Fibroblast of lung (primary cell): Measurements from ENCODE around the gene PF4V1. TPM values are rescaled to one million over a fixed set of nuclear protein-coding genes. Genes with fewer than 3 reads are reported as not detected.

Source experiments
- DNase-seq, 2 donors: peaks; one replicate each; pipeline versions ENCODE4 v3.0.0 to v3.0.0-alpha.2; 2010; ENCODE audit warnings: low read depth in 2 of 2
- H2AFZ ChIP-seq: 2 replicates; pipeline ENCODE4 v1.5.1; 2012; ENCODE audit warnings: low read length, control low read depth, inconsistent platforms
- H3K27ac ChIP-seq: 2 replicates; pipeline ENCODE4 v1.5.1; 2011; ENCODE audit warnings: low read length, control low read depth; ENCODE audit not compliant: insufficient read depth
- H3K27me3 ChIP-seq: 2 replicates; pipeline ENCODE4 v1.5.1; 2011; ENCODE audit warnings: mild to moderate bottlenecking, low read length; ENCODE audit not compliant: control insufficient read depth, insufficient read depth
- H3K36me3 ChIP-seq: 2 replicates; pipeline ENCODE4 v1.5.1; 2011; ENCODE audit warnings: low read length; ENCODE audit not compliant: control insufficient read depth, insufficient read depth
- H3K4me1 ChIP-seq: 2 replicates; pipeline ENCODE4 v1.5.1; 2011; ENCODE audit warnings: low read length; ENCODE audit not compliant: control insufficient read depth, insufficient read depth; ENCODE audit errors: extremely low read depth
- H3K4me2 ChIP-seq: 2 replicates; pipeline ENCODE4 v1.5.1; 2011; ENCODE audit warnings: low read length, control low read depth; ENCODE audit not compliant: insufficient read depth; ENCODE audit errors: extremely low read depth
- H3K4me3 ChIP-seq, 4 experiments: fragments of 200-600 bp in 1 of 4; sonication (generic) in 1 of 4; replicated peaks in 1 of 4; 2 replicates each; pipeline ENCODE4 v1.5.1; 2011 to 2016; ENCODE audit warnings: low read length in 4 of 4, low read depth in 3 of 4, mild to moderate bottlenecking in 3 of 4, control low read depth in 2 of 4, inconsistent platforms in 1 of 4, mixed read lengths in 1 of 4; ENCODE audit not compliant: insufficient read depth in 1 of 4; ENCODE audit errors: control extremely low read depth in 1 of 4
- H3K79me2 ChIP-seq: 2 replicates; pipeline ENCODE4 v1.5.1; 2012; ENCODE audit warnings: mild to moderate bottlenecking, low read length, inconsistent platforms; ENCODE audit not compliant: control insufficient read depth, insufficient read depth
- H3K9ac ChIP-seq: 2 replicates; pipeline ENCODE4 v1.5.1; 2011; ENCODE audit warnings: mild to moderate bottlenecking, low read length, control low read depth; ENCODE audit not compliant: insufficient read depth
- H3K9me3 ChIP-seq: 2 replicates; pipeline ENCODE4 v1.5.1; 2012; ENCODE audit warnings: low read depth, low read length; ENCODE audit not compliant: control insufficient read depth, insufficient read depth
- H4K20me1 ChIP-seq: 2 replicates; pipeline ENCODE4 v1.5.1; 2011; ENCODE audit warnings: low read length; ENCODE audit not compliant: control insufficient read depth, insufficient read depth; ENCODE audit errors: extremely low read depth
- EZH2 ChIP-seq: IDR thresholded peaks from 2 replicates; pipeline ENCODE4 v1.5.1; 2012; ENCODE audit warnings: low read length, control low read depth, mild to moderate bottlenecking; ENCODE audit errors: missing control alignments
- polyA plus RNA-seq, 2 donors: library from polyadenylated mRNA; depleted of rRNA in 1 of 2; stranded (reverse) in 1 of 2; unstranded in 1 of 2; fragments of >200 nt; gene quantifications; 2 replicates each; pipeline ENCODE4 v1.2.1, GENCODE V29; 2011 to 2012; ENCODE audit warnings: missing spikeins in 1 of 2
- total RNA-seq: library from RNA; depleted of rRNA; stranded (reverse); fragments of >200 nt; gene quantifications from 2 replicates; pipeline ENCODE4 v1.2.1, GENCODE V29; 2014
- TF ChIP-seq, protein P1 (sequence below), 2 donors: IDR thresholded peaks in 1 of 2; conservative IDR thresholded peaks in 1 of 2; 1 replicate in 1 of 2; 2 replicates in 1 of 2; pipeline ENCODE4 v1.5.1; 2011 to 2012; ENCODE audit warnings: low read length in 2 of 2, control low read depth in 1 of 2, inconsistent platforms in 1 of 2, low read depth in 1 of 2, mild to moderate bottlenecking in 1 of 2

Gene PF4V1
- total and polyA plus RNA-seq, 2 donors (not counting 1 experiment from before 2014, with no cell fraction given): not detected

DNA sequence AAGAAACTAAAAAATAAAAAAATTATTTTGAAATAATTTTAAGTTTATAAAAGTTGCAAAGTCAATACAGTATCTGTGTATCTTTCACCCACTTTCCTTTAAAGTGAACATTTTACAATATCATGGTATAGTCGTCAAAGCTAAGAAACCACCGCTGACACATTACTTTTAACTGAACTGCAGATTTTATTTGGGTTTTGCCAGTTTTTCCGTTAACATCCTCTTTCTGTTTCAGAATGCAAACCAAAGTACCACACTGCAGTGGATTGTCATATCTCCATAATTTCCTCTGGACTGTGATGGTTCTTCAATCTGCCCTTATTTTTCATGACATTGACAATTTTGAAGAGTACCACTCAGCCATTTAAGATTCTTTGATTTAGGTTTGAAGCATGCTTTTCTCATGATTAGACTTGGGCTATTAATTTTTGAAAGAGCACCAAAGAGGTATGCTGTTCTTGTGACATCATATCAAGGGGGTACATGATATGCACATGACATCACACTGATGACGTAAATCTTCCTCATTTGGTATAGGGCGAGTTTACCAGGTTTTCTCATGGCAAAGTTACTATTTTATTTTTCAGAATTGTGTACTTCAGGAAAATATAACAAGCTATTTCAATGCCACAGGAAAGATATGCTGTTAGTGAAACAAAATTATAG is 12.5 kb downstream of the PF4V1 start:
- no peak overlapping the region for H3K27ac ChIP-seq
- H4K20me1 ChIP-seq: no peaks in the 10 kb centered on the region
- H3K36me3 ChIP-seq: no peaks in the 10 kb centered on the region
- H3K9ac ChIP-seq: no peak overlapping the region
- no peaks in the 10 kb centered on the region for H3K4me1 ChIP-seq
- no peaks in the 10 kb centered on the region for H3K9me3 ChIP-seq
- H3K4me3 ChIP-seq: no peak overlapping the region
- H3K79me2 ChIP-seq: no peaks in the 10 kb centered on the region
- no peak overlapping the region for H3K4me2 ChIP-seq
- no peak for DNase-seq
- no peaks in the 10 kb centered on the region for H3K27me3 ChIP-seq
- H2AFZ ChIP-seq: no peak overlapping the region
- TF ChIP-seq EZH2: no peak
- TF ChIP-seq, protein P1, sequence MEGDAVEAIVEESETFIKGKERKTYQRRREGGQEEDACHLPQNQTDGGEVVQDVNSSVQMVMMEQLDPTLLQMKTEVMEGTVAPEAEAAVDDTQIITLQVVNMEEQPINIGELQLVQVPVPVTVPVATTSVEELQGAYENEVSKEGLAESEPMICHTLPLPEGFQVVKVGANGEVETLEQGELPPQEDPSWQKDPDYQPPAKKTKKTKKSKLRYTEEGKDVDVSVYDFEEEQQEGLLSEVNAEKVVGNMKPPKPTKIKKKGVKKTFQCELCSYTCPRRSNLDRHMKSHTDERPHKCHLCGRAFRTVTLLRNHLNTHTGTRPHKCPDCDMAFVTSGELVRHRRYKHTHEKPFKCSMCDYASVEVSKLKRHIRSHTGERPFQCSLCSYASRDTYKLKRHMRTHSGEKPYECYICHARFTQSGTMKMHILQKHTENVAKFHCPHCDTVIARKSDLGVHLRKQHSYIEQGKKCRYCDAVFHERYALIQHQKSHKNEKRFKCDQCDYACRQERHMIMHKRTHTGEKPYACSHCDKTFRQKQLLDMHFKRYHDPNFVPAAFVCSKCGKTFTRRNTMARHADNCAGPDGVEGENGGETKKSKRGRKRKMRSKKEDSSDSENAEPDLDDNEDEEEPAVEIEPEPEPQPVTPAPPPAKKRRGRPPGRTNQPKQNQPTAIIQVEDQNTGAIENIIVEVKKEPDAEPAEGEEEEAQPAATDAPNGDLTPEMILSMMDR (conservative IDR thresholded peaks at IDR 0.05 in 1 of 2, IDR thresholded peaks at IDR 0.05 in 1 of 2; ENCODE audit: low read depth in 1 of 2, low read length in 2 of 2): no peak

DNA sequence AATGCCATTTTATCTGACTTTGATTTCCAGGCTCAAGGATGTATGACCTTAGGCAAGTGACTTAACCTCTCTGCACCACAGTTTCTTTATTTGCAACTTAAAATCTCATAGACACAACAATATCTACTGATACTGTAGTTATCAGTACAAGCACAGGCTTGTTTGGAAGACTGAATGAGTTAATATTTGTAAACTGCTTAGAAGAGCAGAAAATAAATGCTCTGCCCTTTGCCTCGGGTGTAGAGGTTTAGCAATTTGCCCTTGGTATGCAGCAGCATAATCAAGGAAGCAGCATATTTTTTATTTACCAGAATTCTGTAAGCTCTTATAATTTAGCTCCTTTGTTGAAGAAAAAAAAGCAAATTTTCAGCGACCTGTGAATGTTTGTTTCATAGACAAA is 13.2 kb downstream of the PF4V1 start:
- H2AFZ ChIP-seq: no peak overlapping the region
- H3K9me3 ChIP-seq: no peaks in the 10 kb centered on the region
- no peaks in the 10 kb centered on the region for H3K27me3 ChIP-seq
- no peaks in the 10 kb centered on the region for H3K36me3 ChIP-seq
- no peaks in the 10 kb centered on the region for H3K4me1 ChIP-seq
- H3K4me3 ChIP-seq: no peak overlapping the region
- TF ChIP-seq EZH2: no peak
- TF ChIP-seq, protein P1 (conservative IDR thresholded peaks at IDR 0.05 in 1 of 2, IDR thresholded peaks at IDR 0.05 in 1 of 2; ENCODE audit: low read depth in 1 of 2, low read length in 2 of 2): no peak
- DNase-seq: no peak
- H3K9ac ChIP-seq: no peak overlapping the region
- no peak overlapping the region for H3K27ac ChIP-seq
- H4K20me1 ChIP-seq: no peaks in the 10 kb centered on the region
- H3K79me2 ChIP-seq: no peaks in the 10 kb centered on the region
- H3K4me2 ChIP-seq: no peak overlapping the region

DNA sequence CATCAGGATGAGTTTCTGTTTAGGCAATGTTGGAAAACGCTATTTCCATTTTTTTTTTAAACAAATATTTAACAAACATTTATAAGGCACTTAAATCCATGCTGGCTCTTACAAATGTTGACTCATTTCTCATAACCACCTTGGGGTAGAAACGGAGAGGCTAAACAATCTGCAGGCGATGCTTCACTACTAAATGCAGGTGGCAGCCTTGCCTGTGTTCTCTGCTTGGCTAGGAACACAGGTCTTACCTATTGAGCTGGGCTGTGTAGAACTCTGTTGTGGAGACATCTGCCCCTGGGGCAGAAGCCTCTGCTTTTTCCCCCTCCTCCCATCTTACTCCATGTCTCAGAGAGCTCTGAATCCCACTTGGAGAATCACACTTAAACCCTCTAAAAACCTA is 14.7 kb downstream of the PF4V1 start:
- H3K27me3 ChIP-seq: no peaks in the 10 kb centered on the region
- no peaks in the 10 kb centered on the region for H3K36me3 ChIP-seq
- no peak overlapping the region for H3K4me2 ChIP-seq
- no peaks in the 10 kb centered on the region for H3K9me3 ChIP-seq
- no peak overlapping the region for H3K9ac ChIP-seq
- no peak overlapping the region for H3K4me3 ChIP-seq
- H2AFZ ChIP-seq: no peak overlapping the region
- no peak overlapping the region for H3K27ac ChIP-seq
- no peaks in the 10 kb centered on the region for H3K79me2 ChIP-seq
- no peaks in the 10 kb centered on the region for H3K4me1 ChIP-seq
- H4K20me1 ChIP-seq: no peaks in the 10 kb centered on the region
- DNase-seq: peak in 1 of 2 donors; percentile 13
- no peak for TF ChIP-seq EZH2
- TF ChIP-seq, protein P1 (conservative IDR thresholded peaks at IDR 0.05 in 1 of 2, IDR thresholded peaks at IDR 0.05 in 1 of 2; ENCODE audit: low read depth in 1 of 2, low read length in 2 of 2): no peak
